Pons (tissue), 1 donor: Measurements from ENCODE around the gene CCDC63.
"Not testable (repeated sequence)": the region's sequence is repeated elsewhere in the genome, so short reads cannot be mapped to it uniquely, and the experiment has no call there.

Experiments
- DNase-seq: peaks from one replicate; pipeline ENCODE4 v3.0.0-alpha.2; 2016; ENCODE audit warnings: low spot score

CCDC63 gene

DNA sequence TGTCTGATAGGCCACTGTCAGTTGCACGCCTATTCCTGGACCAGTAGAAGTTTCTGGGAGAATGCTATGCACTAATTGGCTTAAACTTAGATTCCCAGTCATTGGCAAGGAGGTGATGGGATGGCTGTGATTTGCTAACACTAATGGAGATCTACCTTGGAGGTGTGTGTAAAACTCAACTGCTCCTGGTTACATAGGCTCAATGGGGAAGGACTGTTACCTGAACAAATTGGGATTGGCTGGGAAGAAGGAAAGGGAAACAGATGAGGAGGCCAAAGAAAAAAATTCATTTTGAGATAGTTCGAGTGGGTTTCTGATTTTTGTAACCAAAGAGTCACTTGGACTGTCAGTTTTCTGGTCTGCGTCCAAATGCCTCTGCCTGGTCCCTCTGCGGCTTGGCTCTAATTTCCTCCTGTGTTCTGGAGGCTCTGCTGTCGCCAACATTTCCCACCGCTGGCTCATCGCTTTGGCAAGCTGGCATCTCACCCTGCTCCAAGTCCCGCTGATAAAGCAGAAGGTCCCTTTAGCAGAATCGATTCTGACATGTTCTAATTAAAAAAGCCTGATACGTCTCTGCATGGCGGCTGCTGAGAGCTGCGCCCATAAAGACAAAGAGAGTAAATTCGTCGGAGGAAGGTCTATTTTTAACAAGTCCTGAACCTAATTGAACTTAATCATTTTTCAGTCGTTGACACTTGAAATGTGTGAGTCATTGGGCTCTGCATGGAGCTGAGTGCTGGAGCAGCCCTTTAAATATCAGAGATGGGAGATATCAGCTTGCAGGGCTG, 2.0 kb upstream of the CCDC63 start:
- peak; percentile 21 for DNase-seq

GRCh38 chr12:110845339-110845682, 1.5 kb upstream of the CCDC63 start:
- DNase-seq, result no peak

- no peak for DNase-seq
Observed at GRCh38 chr12:110848314-110848923, 1.6 kb downstream of the CCDC63 start.

DNA sequence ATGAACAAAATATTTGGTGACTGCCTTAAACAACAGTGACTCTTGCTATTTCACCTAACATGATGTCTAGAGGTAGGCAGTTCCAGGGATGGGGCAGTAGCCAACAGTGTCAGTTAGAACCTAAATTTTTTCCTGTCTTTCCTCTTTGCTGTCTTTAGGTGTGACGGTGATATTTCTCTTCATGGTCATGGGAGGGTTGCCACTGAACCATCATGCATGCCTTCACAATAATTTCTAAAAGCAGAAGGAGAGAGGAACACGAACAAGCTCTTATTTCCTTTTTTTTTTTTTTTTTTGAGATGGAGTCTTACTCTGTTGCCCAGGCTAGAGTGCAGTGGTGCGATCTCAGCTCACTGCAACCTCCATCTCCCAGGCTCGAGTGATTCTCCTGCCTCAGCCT, 2.4 kb downstream of the CCDC63 start:
- no peak for DNase-seq

GRCh38 chr12:110849748-110850403, 3.1 kb downstream of the CCDC63 start:
- no peak for DNase-seq

DNA sequence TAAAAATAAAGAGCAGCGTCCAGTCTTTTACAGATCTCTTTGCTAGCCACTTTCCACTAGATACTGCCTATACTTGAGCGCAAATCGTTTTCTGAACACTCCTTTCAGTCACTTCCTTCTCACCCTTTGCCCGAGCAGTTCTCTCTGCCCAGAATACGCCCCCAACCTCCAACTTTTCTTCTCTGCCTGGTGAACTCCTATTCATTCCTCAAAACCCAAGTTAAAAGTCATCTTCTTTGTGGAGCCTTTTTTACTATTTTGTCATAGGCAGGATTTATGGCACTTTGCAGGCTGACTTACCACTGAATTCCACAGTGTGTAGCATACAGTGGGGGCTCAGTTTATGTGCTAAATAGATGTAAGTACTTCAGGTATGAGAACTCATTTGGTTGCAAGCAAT, 4.0 kb downstream of the CCDC63 start:
- no peak for DNase-seq

GRCh38 chr12:110853836-110854235, 7.0 kb downstream of the CCDC63 start:
- DNase-seq, result no peak

- no peak for DNase-seq
Observed at GRCh38 chr12:110856542-110856941, 9.8 kb downstream of the CCDC63 start.

GRCh38 chr12:110857528-110857927, 10.7 kb downstream of the CCDC63 start:
- no peak for DNase-seq

DNA sequence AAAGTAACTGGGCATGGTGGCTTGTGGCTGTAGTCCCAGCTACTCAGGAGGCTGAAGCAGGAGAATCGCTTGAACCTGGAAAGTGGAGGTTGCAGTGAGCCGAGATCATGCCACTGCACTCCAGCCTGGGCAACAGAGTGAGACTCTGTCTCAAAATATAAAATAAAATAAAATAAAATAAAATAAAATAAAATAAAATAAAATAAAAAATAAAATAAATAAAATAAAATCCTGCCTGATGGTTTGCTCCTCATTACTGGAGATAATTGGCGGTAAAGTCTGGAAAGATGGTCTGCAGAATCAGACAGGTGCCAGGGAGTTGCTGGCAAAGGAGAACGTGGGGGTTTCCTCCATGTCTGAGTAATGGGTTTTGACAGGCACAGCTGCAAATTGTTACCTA, 11.2 kb downstream of the CCDC63 start:
- DNase-seq, result not testable (repeated sequence)

DNA sequence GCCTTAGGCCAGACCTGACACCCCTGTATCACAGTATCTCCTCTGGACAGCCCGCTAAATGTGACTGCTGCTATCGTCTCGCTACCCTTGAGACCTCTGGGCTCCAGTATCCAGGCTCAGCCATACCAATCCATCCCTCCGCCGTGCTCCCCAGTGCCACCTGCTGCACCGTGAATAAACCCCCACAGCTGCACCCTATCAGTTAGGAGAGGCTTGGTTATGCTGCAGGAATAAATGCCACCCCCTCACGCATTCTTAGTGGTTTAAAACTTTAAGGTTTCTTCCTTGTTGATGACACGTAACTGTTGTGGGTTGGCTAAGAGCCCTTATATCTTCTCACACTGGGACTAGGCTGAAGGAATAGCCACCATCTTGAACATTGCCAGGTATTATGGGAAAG, 12.1 kb downstream of the CCDC63 start:
- no peak for DNase-seq

- DNase-seq, result no peak
Observed at GRCh38 chr12:110860833-110861296, 14.1 kb downstream of the CCDC63 start.

DNA sequence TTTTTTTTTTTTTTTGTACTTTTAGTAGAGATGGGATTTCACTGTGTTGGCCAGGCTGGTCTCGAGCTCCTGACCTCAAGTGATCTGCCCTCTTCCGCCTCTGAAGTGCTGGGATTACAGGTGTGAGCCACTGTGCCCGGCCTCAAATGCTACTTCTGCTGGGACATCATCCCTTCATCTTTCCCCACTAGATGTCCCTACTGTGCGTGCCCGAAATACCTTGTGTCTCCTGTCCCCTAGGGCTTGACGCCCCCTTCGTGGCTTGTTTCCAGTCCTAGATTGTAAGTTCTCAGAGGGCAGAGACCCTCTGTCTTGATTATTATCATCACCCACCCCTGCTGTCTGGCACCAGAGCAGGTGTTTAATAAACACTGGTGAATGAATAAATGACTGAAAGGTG, 14.9 kb downstream of the CCDC63 start:
- no peak for DNase-seq

GRCh38 chr12:110862329-110862728, 15.5 kb downstream of the CCDC63 start:
- no peak for DNase-seq

- no peak for DNase-seq
Observed at GRCh38 chr12:110863161-110863560, 16.4 kb downstream of the CCDC63 start.

- no peak for DNase-seq
Observed at GRCh38 chr12:110865521-110865920, 18.7 kb downstream of the CCDC63 start.

DNA sequence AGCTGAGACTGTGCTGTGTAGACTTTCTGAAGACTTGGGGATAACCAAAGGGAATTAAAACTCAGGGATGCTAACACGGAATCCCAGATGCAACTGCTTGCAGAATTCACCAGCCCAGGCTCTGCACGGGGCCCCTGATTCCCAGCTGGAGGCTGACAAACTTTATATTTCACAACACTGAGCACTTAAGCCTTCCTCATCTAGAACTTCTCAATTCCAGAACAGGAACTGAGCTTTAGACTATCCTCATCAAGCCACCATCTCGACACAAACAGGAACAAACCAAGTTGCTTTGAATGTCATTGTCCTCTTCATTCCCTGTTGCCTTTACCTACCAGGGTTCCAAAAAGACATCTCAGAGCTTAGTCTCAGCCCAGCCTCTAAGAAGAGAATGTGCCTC, 22.2 kb downstream of the CCDC63 start:
- peak; percentile 54 for DNase-seq

DNA sequence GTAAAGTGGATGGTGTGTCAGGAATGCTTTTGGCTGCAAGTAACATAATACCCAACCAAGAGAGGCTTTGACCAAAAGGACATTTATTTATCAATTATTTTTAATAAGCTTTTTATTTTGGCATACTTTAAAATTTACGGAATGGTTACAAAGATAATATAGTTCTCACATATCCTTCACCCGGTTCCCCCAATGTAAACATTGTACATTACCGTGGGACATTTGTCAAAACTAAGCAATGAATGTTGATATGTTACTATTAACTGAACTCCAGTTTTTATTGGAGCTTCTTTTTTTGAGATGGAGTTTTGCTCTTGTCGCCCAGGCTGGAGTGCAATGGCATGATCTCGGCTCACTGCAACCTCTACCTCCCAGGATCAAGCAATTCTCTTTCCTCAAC, 23.0 kb downstream of the CCDC63 start:
- DNase-seq, result no peak

GRCh38 chr12:110872100-110872499, 25.3 kb downstream of the CCDC63 start:
- no peak for DNase-seq

DNA sequence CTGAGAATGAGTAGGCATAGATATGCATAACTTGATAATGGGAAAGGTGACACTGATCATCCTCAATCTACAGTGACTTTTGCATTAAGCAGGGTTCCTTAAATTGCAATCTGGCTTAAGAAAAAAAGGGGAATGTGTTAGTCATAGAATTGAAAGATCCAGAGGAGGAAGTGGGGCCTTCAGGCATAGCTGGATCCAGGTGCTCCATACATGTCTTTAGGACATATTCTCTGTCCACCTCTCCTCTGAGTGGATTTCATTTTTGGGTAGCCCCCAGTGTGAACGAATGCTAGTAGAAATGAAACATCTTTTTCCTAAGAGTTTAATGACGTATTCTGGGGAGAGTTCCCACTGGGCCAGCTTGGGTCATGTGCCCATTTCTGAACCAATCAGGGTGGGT, 27.6 kb downstream of the CCDC63 start:
- DNase-seq, result no peak

DNA sequence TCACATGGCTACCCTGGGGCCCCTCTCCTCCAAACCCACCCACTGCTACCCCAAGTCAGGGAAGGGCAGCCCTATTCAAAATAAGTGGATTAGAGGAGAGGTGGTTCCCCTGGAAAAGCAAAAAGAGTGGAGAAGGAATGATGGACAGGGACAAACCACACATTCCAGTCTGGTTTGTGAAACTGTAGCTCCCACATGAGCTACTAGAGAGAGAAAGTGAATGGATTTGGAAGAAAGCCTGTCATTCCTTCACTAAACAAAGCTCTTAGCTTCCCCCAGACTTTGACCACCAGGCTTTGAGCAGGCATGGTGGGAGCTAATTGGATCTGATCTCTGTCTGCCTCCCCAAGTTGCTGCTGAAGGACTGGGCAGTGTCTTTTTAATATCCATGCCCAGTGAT, 28.0 kb downstream of the CCDC63 start:
- DNase-seq, result no peak

DNA sequence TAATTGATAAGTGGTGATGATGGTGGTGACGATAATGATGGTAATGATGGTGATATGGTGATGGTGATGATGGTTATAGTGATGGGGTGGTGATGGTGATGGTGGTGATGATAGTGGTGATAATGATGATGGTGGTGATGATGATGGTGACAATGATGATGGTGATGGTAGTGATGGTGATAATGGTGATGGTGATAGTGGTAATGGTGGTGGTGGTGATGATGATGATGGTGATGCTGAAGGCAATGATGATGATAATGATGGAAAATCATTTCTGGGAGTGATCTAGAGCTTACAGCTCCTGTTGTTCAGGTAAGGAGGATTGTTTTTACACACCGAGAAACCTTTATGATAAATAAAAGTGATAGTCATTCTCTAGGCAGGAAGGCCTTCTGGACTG, 33.9 kb downstream of the CCDC63 start:
- no peak for DNase-seq

DNA sequence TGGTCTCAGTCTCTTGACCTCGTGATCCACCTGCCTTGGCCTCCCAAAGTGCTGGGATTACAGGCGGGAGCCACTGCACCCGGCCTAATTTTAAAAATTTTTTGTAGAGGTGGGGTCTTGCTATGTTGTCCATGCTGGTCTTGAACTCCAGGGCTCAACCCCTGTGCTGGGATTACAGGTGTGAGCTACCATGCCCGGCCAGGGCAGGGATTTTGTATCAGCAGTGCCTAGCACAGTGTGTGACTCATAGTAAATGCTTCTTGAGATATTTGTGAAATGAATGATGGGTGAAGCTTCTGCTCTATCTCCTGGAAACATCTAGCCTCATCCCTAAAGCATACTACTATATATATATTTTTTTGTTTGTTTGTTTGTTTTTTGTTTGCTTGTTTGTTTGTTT, 36.5 kb downstream of the CCDC63 start:
- DNase-seq, result no peak
